Loucy (cell line): ENCODE measurements around the gene KCNQ2.

ENCODE experiments used
- CTCF ChIP-seq: fragments of 200-600 bp; sonication (generic); conservative IDR thresholded peaks from 2 replicates; pipeline ENCODE4 v1.5.1; 2014; ENCODE audit warnings: mild to moderate bottlenecking, antibody characterized with exemption, low read length
- EZH2phosphoT487 ChIP-seq: fragments of 200-600 bp; IDR thresholded peaks from 2 replicates; pipeline ENCODE4 v1.6.1; 2018; ENCODE audit warnings: antibody characterized with exemption, mild to moderate bottlenecking, moderate library complexity, borderline replicate concordance

GRCh38 chr20:63427206-63427605 lies 45.2 kb downstream of the KCNQ2 start:
- TF ChIP-seq CTCF = no peak
- no peak for TF ChIP-seq EZH2phosphoT487
